Measurements from ENCODE around the gene RIPPLY3.
A peak's percentile ranks its signal among the peaks of the same experiment; 100 is the strongest.
"Not testable (repeated sequence)": the region's sequence is repeated elsewhere in the genome, so short reads cannot be mapped to it uniquely, and the experiment has no call there.

Gene RIPPLY3

GRCh38 chr21:36981977-36982700 is 24.4 kb upstream of the RIPPLY3 start:
- DNase-seq: no peak

GRCh38 chr21:36985751-36986594 is 20.5 kb upstream of the RIPPLY3 start:
- DNase-seq: no peak

- DNase-seq: no peak
Measured at GRCh38 chr21:36987845-36988244, 18.7 kb upstream of the RIPPLY3 start.

DNA sequence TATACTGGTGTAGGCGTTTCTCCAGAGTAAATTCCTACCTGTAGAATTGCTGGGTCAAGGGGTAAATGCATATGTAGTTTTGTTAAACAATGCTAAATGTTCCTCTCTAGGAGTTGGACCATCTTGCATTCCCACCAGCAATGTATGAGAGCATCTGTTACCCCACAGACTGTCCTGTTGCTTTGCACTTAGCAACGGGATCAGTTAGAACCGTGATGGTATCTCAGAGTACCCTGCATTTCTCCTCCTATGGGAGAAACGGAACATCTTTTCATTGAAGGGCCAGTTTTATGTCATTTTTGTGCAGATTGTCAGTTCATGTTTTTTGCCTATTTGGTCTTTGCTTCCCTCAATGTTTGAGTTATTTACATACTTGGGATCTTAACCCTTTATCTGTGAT is 18.0 kb upstream of the RIPPLY3 start:
- DNase-seq: no peak

DNA sequence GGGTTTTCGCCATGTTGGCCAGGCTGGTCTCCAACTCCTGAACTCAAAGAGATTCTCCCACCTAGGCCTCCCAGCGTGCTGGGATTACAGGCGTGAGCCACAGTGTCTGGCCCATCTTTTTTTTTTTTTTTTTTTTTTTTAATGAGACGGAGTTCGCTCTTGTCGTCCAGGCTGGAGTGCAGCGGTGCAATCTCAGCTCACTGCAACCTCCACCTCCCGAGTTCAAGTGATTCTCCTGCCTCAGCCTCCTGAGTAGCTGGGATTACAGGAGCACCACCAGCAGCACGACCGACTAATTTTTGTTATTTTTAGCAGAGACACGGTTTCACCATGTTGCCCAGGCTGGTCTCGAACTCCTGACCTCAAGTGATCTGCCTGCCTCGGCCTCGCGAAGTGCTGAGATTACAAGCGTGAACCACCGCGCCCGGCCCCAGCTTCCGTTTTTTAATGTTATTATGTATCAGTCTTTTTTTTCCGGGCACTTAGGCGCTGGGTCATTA is 17.3 kb upstream of the RIPPLY3 start:
- DNase-seq: not testable (repeated sequence)

DNA sequence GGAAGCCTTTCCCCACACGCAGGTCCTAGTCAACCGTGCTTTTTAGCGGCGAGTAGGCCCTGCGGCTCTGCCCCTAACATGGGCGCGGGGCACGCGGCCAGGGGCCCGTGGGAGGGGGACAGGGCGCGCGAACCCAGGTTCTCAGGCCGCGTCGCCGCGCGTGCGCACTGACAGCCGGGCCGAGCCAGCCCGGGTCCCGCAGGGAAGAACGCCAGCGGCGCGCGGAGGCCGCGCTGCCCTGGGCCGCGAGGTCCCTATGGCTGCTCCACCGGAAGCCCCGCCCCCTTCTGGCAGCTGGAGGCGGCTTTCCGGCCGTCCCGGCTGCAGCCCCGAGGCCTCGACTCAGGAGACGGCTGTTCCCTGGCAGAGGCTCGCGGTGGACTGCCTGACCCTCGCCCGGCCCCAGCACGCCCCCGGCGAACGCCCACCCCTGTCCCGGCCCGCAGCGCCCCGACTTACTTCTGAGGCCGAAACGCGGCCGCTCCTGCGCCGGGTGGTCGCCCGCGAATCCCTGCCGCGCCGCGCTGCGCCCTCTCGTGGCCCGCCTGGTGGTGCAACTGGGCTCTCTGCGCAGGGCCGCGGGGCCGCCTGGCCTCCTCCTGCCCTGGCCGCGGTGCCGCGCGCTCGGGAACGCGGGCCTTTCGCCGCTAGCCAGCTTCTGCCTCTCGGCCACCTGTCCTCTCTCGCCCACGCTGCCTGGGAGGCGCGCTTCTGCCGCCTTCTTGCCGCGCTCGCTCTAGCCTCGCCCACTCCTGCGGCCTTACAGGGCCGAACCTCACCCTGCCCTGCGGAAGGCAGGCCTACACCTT is 16.6 kb upstream of the RIPPLY3 start:
- peak; percentile 96 for DNase-seq

DNA sequence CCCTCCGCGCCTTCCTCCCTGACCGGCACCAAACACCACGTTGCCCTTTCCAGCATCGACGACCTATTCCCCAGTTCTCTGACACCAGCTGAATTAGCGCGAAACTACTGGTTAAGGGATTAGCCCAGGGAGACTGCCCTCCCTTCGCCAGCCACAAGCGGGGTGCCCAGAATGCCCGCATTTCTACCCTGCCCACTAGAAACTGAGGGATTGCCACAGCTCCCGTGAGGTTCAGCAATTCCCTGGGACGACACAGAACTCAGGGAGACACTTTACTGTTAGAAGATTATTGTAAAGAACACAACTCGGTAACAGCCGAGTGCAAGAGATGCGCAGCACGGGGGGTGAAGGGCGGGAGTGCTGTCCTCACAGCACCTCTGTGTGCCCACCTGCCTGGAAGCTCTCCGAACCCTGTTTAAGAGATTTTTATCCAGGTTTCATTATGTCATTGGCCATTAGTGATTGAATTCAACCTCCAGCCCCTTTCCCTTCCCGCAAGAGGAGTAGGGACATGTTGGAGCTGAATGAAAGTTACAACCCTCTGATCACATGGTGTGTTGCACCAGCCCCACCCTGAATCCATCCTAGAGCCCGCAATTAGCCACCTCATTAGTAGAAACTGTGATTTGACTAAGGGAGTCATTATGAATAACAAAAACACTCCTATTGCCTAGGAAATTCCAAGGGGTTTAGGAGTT is 15.8 kb upstream of the RIPPLY3 start:
- no peak for DNase-seq

DNA sequence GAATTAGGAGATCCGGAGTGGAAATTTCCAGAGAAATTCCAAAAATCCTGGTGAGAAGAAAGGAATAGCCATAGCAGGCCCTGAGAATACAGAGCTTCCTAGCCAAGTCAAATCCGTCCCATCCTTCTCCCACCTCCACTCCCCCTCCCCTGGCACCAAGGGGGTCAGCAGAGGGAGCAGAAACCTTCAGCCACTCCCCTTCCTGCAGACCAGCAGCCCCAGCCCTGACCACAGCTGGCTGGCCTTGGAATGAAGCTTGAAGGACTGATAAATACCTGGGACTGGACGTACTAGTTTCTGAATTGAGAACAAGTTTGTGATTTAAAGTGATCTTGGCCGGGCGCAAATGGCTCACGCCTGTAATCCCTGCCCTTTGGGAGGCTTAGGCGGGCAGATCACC is 13.8 kb upstream of the RIPPLY3 start:
- DNase-seq: no peak

DNA sequence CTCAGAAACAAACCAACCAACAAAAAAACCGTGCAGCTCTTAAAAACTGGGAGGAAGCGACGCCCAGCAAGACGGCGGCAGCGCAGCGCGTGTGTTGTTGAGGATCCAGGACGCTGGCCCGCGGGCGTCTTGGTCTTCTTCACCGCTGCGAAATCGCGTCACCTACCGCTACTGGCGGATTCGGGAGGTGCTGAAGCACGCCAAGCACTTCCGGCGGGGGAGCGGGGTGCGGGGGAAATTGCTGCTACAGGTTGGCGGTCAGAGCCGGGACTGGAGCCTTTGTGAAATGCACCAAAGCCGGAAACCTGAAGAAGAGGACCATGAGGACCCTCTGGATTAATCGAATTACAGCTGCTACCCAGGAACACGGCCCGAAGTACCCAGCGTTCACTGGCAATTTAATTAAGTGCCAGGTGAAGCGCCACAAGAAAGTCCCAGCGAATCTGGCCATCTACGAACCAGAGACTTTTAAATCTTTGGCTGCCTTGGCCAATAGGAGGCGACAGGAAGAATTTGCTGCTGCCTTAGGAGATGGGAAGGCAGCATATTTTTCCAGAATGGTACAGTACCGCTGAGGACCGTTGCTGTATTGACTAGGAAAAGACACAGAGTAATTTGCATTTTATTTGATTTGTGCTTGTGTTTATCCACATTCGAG is 11.9 kb upstream of the RIPPLY3 start:
- DNase-seq: peak; percentile 51

DNA sequence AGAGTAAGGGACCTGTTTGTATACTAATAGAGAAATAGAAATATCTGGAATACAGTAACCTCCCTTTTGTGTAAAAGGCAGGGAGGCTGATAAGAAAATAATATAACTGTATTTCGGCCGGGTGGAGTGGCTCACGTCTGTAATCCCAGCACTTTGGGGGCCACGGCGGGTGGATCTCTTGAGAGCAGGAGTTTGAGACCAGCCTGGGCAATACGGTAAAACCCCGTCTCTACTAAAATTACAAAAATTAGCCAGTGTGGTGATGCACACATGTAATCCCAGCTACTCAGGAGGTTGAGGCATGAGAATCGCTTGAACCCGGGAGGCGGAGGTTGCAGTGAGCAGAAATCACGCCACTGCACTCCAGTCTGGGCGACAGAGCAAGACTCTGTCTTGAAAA is 11.2 kb upstream of the RIPPLY3 start:
- not testable (repeated sequence) for DNase-seq

- DNase-seq: no peak
Measured at GRCh38 chr21:36999131-36999898, 7.2 kb upstream of the RIPPLY3 start.

GRCh38 chr21:37000381-37000780 is 6.1 kb upstream of the RIPPLY3 start:
- peak; percentile 34 for DNase-seq

DNA sequence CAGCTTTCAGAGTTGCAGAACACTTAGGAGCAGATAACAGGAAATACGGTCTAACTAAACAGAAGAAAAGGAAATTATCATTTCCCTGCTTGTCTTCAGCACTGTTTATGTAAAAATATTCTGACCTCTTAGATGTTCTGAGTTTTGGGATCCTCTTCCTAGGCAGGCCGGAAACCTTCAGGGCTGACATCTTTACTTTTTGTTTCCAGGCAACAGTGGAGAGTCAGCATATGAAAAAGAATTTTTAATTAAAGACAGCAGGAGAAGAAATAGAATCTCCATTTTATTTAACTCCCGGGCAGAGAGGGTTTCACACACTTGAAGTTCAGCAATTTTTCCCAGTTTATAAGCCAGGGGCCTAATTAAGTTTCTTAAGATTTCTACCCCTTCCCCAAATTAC is 5.1 kb upstream of the RIPPLY3 start:
- DNase-seq: no peak

- DNase-seq: not testable (repeated sequence)
Measured at GRCh38 chr21:37002851-37003250, 3.7 kb upstream of the RIPPLY3 start.

DNA sequence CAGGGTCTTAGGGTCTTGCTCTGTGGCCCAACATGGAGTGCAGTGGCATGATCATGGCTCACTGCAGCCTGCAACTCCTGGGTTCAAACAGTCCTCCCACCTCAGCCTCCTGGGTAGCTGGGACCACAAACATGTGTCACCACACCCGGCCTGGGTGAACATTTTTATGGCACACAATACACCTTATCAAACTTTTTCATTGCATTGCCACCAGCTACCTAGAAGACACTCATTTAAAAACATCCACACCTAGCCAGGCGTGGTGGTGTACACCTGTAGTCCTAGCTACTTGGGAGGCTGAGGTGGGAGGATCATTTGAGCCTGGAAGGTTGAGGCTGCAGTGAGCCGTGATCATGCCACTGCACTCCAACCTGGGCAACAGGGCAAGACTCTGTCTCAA is 2.6 kb upstream of the RIPPLY3 start:
- DNase-seq: not testable (repeated sequence)

- no peak for DNase-seq
Measured at GRCh38 chr21:37005548-37006485, 685 bp upstream of the RIPPLY3 start.

DNA sequence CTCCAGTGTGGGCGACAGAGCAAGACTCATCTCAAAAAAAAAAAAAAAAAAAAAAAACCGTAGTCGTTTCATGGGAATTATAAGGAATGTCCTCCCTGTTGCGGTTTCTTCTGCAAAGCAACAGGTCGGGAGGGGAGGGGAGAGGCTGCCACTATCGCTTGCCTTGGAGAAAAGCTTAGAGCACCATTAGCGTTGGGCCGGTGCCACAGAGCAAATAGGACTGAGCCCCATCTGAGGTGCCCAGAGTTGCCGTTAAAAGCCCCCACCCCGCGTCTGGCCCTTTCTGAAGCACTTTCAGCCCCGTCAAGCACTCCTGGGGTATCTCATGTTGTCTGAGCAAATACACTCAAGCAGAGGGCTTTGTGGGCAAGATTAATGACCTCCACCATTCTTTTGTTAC is 2.2 kb downstream of the RIPPLY3 start:
- DNase-seq: peak; percentile 20

DNA sequence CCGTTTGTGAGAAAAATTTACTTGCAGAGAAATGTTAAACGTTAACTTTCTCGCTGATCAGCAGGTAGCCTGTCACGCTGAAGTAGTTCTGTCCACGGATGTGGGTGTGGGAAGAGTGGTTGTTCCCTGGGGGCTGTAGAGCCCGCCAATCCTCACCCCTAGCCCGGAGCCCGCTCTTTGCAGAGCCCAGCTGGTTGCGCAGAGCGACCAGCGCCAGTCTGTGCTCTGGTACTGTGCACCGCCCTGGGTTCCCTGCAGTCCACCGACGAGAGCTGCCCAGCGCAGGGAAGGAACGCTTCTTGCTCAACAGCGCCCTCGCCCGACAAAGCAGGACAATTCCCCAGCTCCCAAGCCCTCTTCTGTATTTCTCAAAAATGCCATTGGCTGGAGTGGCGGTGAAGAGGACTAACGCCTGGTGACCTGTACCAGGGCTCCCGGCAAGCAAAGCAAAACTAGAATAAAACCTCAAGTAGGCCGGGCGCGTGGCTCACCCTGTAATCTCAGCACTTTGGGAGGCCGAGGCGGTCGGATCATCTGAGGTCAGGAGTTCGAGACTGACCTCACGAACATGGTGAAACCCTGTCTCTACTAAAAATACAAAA is 3.3 kb downstream of the RIPPLY3 start:
- peak; percentile 94 for DNase-seq

- no peak for DNase-seq
Measured at GRCh38 chr21:37017951-37018679, 11.6 kb downstream of the RIPPLY3 start.

Data from hematopoietic multipotent progenitor cell treated with erythropoietin and hydrocortisone succinate and interleukin-3 and kit ligand, for 4 days (in vitro differentiated cells).